Measurements from ENCODE around the gene PNPLA6. TPM values are rescaled to one million over a fixed set of nuclear protein-coding genes. Genes with fewer than 3 reads are reported as not detected.

PNPLA6 gene
- total and polyA plus RNA-seq, 11 donors = 35.6 to 105 (median 49.9) TPM

DNA sequence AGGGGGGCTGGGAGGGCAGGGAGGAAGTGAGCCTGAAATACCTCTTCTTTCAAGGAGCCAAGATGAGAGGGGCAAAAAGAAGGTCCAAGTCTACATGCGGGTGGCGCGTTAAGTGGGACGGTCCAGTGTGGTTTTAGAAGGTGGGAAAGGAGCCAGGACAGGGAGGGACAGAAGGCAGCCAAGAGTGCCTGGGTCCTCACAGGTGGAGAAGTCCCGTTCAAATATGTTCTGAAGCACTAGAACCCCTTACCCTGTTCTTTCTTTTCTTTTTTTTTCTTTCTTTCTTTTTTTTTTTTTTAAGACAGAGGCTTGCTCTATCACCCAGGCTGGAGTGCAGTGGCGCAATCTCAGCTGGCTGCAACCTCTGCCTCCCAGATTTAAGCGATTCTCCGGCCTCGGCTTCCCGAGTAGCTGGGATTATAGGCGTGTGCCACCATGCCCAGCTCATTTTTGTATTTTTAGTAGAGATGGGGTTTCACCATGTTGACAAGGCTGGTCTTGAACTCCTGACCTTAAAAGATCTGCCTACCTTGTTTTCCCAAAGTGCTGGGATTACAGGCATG is 67.5 kb downstream of the PNPLA6 start:
- Histone ChIP-seq H3K4me3 (no peak overlapping the region), H3K9me3 (no peaks in the 10 kb centered on the region), H3K4me1 (no peaks in the 10 kb centered on the region), H3K36me3 (no peaks in the 10 kb centered on the region), H3K27me3 (peaks cover 0 to 42% (median 0%) of the 10 kb centered on the region in 9 donors), H3K27ac (no peak overlapping the region)
- intact Hi-C loops (cut with DNase I) = no loop called here
- WGBS, 4 donors = 68 to 76% (median 69%) methylated on average over 11 of the region's 11 CpGs
- no peak for DNase-seq
- TF ChIP-seq POLR2A (IDR thresholded peaks at IDR 0.05) = no peak
- no peak for TF ChIP-seq CTCF (IDR thresholded peaks at IDR 0.05)
- ATAC-seq = no peak

GRCh38 chr19:7603919-7604318 is 68.4 kb downstream of the PNPLA6 start:
- ATAC-seq = no peak
- no peak for DNase-seq
- intact Hi-C loops (cut with DNase I) = no loop called here
- TF ChIP-seq POLR2A (IDR thresholded peaks at IDR 0.05) = no peak
- no peak for TF ChIP-seq CTCF (IDR thresholded peaks at IDR 0.05)
- Histone ChIP-seq H3K27me3 (peaks cover 0 to 33% (median 0%) of the 10 kb centered on the region in 9 donors), H3K4me3 (no peak overlapping the region), H3K9me3 (no peaks in the 10 kb centered on the region), H3K36me3 (no peaks in the 10 kb centered on the region), H3K27ac (no peak overlapping the region), H3K4me1 (no peaks in the 10 kb centered on the region)
- 65 to 71% (median 70%) methylated on average over 9 of the region's 9 CpGs for WGBS, 4 donors

DNA sequence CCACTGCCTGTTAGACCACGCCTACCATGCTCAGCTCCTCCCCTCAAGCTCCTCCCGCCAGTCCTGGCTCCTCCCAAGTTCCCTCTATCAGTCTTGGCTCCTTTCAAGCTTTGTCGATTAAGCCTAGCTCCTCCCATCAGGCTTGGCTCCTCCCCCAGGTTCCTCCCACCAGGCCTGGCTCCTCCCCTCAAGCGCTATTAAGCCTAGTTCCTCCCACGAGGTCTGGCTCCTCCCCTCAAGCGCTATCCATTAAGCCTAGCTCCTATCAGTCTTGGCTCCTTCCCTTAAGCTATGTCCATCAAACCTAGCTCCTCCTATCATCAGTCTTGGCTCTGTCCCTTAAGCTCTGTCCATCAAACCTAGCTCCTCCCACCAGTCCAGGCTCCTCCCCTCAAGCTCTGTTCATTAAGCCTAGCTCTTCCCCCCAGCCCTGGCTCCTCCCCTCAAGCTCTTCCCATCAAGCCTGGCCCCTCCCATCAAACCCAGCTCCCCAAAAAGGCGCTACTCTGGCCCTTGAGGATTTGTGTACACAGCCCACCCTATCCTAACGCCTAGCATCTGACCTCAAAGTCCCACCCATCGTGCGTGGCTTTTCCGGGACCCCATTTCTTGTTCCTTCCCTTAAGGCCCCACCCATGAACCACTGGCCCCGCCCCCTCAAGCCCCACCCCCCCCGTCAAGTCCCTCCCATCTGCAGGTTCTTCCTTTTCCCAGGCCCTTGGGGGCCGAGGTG is 70.1 kb downstream of the PNPLA6 start:
- 62 to 75% (median 68%) methylated on average over 14 of the region's 14 CpGs for WGBS, 4 donors
- intact Hi-C loops (cut with DNase I) = no loop called here
- H3K4me1 ChIP-seq = no peaks in the 10 kb centered on the region
- no peaks in the 10 kb centered on the region for H3K9me3 ChIP-seq
- peaks cover 0 to 32% (median 0%) of the 10 kb centered on the region in 9 donors for H3K27me3 ChIP-seq
- ATAC-seq (peak in 1 of 4 donors; percentile 19), DNase-seq (no peak)
- no peaks in the 10 kb centered on the region for H3K36me3 ChIP-seq
- H3K4me3 ChIP-seq = no peak overlapping the region
- no peak overlapping the region for H3K27ac ChIP-seq
- TF ChIP-seq CTCF (IDR thresholded peaks at IDR 0.05) = no peak
- TF ChIP-seq POLR2A (IDR thresholded peaks at IDR 0.05) = no peak

DNA sequence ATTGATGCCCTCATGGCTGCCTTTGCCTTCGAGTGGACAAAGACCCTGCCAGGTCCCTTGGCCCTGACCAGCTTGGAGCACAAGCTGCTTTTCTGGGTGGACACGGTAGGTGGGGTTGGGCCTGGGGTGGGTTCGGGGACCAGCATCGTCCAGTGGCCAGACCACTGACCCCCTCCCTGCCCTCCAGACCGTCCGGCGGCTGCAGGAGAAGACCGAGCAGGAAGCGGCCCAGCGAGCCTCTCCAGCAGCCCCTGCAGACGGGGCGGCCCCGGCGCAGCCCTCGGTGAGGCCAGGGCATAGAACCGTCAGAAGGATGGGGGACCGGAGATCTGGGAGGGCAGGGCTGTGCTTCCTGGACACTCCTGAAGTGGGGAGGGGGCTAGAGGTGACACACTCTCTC is 70.8 kb downstream of the PNPLA6 start:
- 75 to 85% (median 82%) methylated on average over 8 to 17 of the region's 17 CpGs for WGBS, 4 donors
- intact Hi-C loops (cut with DNase I) = no loop called here
- no peaks in the 10 kb centered on the region for H3K9me3 ChIP-seq
- TF ChIP-seq POLR2A (IDR thresholded peaks at IDR 0.05) (no peak), CTCF (IDR thresholded peaks at IDR 0.05) (no peak)
- no peak overlapping the region for H3K27ac ChIP-seq
- H3K4me1 ChIP-seq = no peaks in the 10 kb centered on the region
- DNase-seq (no peak), ATAC-seq (no peak)
- no peaks in the 10 kb centered on the region for H3K36me3 ChIP-seq
- H3K4me3 ChIP-seq = no peak overlapping the region
- H3K27me3 ChIP-seq = peaks cover 0 to 31% (median 0%) of the 10 kb centered on the region in 9 donors

Measured in heart left ventricle (tissue), 16 donors.